Measurements from ENCODE around the gene CXXC5. TPM values are rescaled to one million over a fixed set of nuclear protein-coding genes. Genes with fewer than 3 reads are reported as not detected.

Gene CXXC5
- total RNA-seq, 1 donor from 2014 or later = 51.8 TPM

- no peak overlapping the region for H3K4me3 ChIP-seq
- no peaks in the 10 kb centered on the region for H3K9me3 ChIP-seq
- TF ChIP-seq CTCF (IDR thresholded peaks at IDR 0.05) (no peak), POLR2AphosphoS5 (IDR thresholded peaks at IDR 0.05; ENCODE audit: insufficient read depth in 1 of 2, low read depth in 1 of 2) (no peak), POLR2A (IDR thresholded peaks at IDR 0.05) (no peak)
- peak overlapping the region; percentile 95 for H3K27ac ChIP-seq
- peaks cover 100% of the 10 kb centered on the region for H3K4me1 ChIP-seq
- no peaks in the 10 kb centered on the region for H3K36me3 ChIP-seq
- H3K27me3 ChIP-seq = no peaks in the 10 kb centered on the region
- intact Hi-C loops (cut with DNase I) = no loop called here
- DNase-seq (ENCODE audit: extremely low spot score in 2 of 2) = no peak
Observed at GRCh38 chr5:139657363-139658321, 9.5 kb downstream of the CXXC5 start.

GRCh38 chr5:139658501-139658927 is 10.4 kb downstream of the CXXC5 start:
- peaks cover 97% of the 10 kb centered on the region for H3K4me1 ChIP-seq
- intact Hi-C loops (cut with DNase I) = no loop called here
- no peak for DNase-seq (ENCODE audit: extremely low spot score in 2 of 2)

GRCh38 chr5:139658928-139659667 is 10.9 kb downstream of the CXXC5 start:
- Histone ChIP-seq H3K27me3 (no peaks in the 10 kb centered on the region), H3K36me3 (no peaks in the 10 kb centered on the region), H3K4me1 (peaks cover 97% of the 10 kb centered on the region), H3K9me3 (no peaks in the 10 kb centered on the region), H3K27ac (peak overlapping the region; percentile 95), H3K4me3 (peak overlapping the region; percentile 29 to 48)
- TF ChIP-seq POLR2A (IDR thresholded peaks at IDR 0.05) = peak in 1 of 2 donors; percentile 23
- no peak for TF ChIP-seq CTCF (IDR thresholded peaks at IDR 0.05)
- TF ChIP-seq POLR2AphosphoS5 (IDR thresholded peaks at IDR 0.05; ENCODE audit: insufficient read depth in 1 of 2, low read depth in 1 of 2) = peak; percentile 7 to 85
- intact Hi-C loops (cut with DNase I) = no loop called here
- no peak for DNase-seq (ENCODE audit: extremely low spot score in 2 of 2)

More at GRCh38 chr5:139658501-139658927, 10.4 kb downstream of the CXXC5 start:
- Histone ChIP-seq H3K4me3 (peak overlapping the region; percentile 29 to 48), H3K36me3 (no peaks in the 10 kb centered on the region), H3K27me3 (no peaks in the 10 kb centered on the region), H3K9me3 (no peaks in the 10 kb centered on the region), H3K27ac (peak overlapping the region; percentile 95)
- TF ChIP-seq CTCF (IDR thresholded peaks at IDR 0.05) (no peak), POLR2A (IDR thresholded peaks at IDR 0.05) (no peak), POLR2AphosphoS5 (IDR thresholded peaks at IDR 0.05; ENCODE audit: insufficient read depth in 1 of 2, low read depth in 1 of 2) (no peak)

- no peak for DNase-seq (ENCODE audit: extremely low spot score in 2 of 2)
- H3K9me3 ChIP-seq = no peaks in the 10 kb centered on the region
- peak overlapping the region; percentile 29 to 48 for H3K4me3 ChIP-seq
- TF ChIP-seq POLR2A (IDR thresholded peaks at IDR 0.05) (no peak), POLR2AphosphoS5 (IDR thresholded peaks at IDR 0.05; ENCODE audit: insufficient read depth in 1 of 2, low read depth in 1 of 2) (no peak), CTCF (IDR thresholded peaks at IDR 0.05) (no peak)
- H3K4me1 ChIP-seq = peaks cover 97% of the 10 kb centered on the region
- H3K36me3 ChIP-seq = no peaks in the 10 kb centered on the region
- no peaks in the 10 kb centered on the region for H3K27me3 ChIP-seq
- intact Hi-C loops (cut with DNase I) = no loop called here
- peak overlapping the region; percentile 95 for H3K27ac ChIP-seq
Observed at GRCh38 chr5:139659695-139660101, 11.5 kb downstream of the CXXC5 start.
